ENCODE data around the gene ZBTB8A.

Gene ZBTB8A

GRCh38 chr1:32652244-32652962 lies 113.2 kb downstream of the ZBTB8A start:
- no peak for DNase-seq (ENCODE audit: low read depth in 2 of 2)

Data from stimulated activated CD8-positive, alpha-beta memory T cell treated with anti-CD3 and anti-CD28 coated beads, Interleukin-15, amount 100 ng/mL, for 4 hours (primary cell).